OCI-LY1 (cell line): ENCODE measurements around the gene WDR43.

Experiments
- H2AFZ ChIP-seq: fragments of 200-600 bp; sonication (generic), shearing (Covaris generic); 2 replicates; pipeline ENCODE4 v1.6.0; 2014; ENCODE audit warnings: antibody characterized with exemption, mild to moderate bottlenecking, low read length
- H3F3A ChIP-seq: fragments of 200-600 bp; sonication (generic), shearing (Covaris generic); 2 replicates; pipeline ENCODE4 v1.6.0; 2014; ENCODE audit warnings: mild to moderate bottlenecking, antibody characterized with exemption, low read length, moderate library complexity; ENCODE audit not compliant: insufficient read depth
- H3K27ac ChIP-seq: fragments of 200-600 bp; sonication (generic); 2 replicates; pipeline ENCODE4 v1.5.1; 2014; ENCODE audit warnings: low read length, mixed run types, mild to moderate bottlenecking, low read depth; ENCODE audit not compliant: poor library complexity, severe bottlenecking
- H3K27me3 ChIP-seq: fragments of 200-600 bp; sonication (generic); 2 replicates; pipeline ENCODE4 v1.6.0; 2014; ENCODE audit warnings: antibody characterized with exemption, mild to moderate bottlenecking, low read length, moderate library complexity; ENCODE audit not compliant: insufficient read depth
- H3K36me3 ChIP-seq: fragments of 200-600 bp; sonication (generic); 2 replicates; pipeline ENCODE4 v1.6.1; 2014; ENCODE audit warnings: mild to moderate bottlenecking, antibody characterized with exemption, low read length, moderate library complexity, mixed read lengths; ENCODE audit not compliant: insufficient read depth
- H3K4me1 ChIP-seq: fragments of 200-600 bp; sonication (generic); 2 replicates; pipeline ENCODE4 v1.5.1; 2014; ENCODE audit warnings: mild to moderate bottlenecking, low read length, moderate library complexity; ENCODE audit not compliant: insufficient read depth, severe bottlenecking
- H3K4me2 ChIP-seq: fragments of 200-600 bp; sonication (generic), shearing (Covaris generic); 2 replicates; pipeline ENCODE4 v1.6.1; 2014; ENCODE audit warnings: low read length
- H3K4me3 ChIP-seq: fragments of 200-600 bp; sonication (generic); 2 replicates; pipeline ENCODE4 v1.5.1; 2014; ENCODE audit warnings: low read length, low read depth, mild to moderate bottlenecking, mixed read lengths; ENCODE audit not compliant: poor library complexity, severe bottlenecking
- H3K79me2 ChIP-seq: fragments of 200-600 bp; shearing (Covaris generic); 2 replicates; pipeline ENCODE4 v1.6.1; 2016; ENCODE audit warnings: mixed run types, low read length, mixed read lengths; ENCODE audit not compliant: insufficient read depth
- H3K9ac ChIP-seq: fragments of 200-600 bp; sonication (generic), shearing (Covaris generic); 2 replicates; pipeline ENCODE4 v1.6.1; 2014; ENCODE audit warnings: mild to moderate bottlenecking, low read length, mixed read lengths
- H3K9me2 ChIP-seq: fragments of 200-600 bp; sonication (generic), shearing (Covaris generic); 2 replicates; pipeline ENCODE4 v1.6.1; 2014; ENCODE audit warnings: low read depth, mild to moderate bottlenecking, low read length, mixed read lengths
- H3K9me3 ChIP-seq: fragments of 200-600 bp; shearing (Covaris generic); 2 replicates; pipeline ENCODE4 v1.6.1; 2014; ENCODE audit warnings: low read length, mixed read lengths
- H4K20me1 ChIP-seq: fragments of 200-600 bp; sonication (generic), shearing (Covaris generic); 2 replicates; pipeline ENCODE4 v1.6.0; 2016; ENCODE audit warnings: mild to moderate bottlenecking, low read length; ENCODE audit not compliant: insufficient read depth
- EZH2 ChIP-seq: fragments of 200-600 bp; sonication (generic), shearing (Covaris generic); IDR thresholded peaks from 2 replicates; pipeline ENCODE4 v1.8.0; 2017; ENCODE audit warnings: borderline replicate concordance, mixed run types, mild to moderate bottlenecking, antibody characterized with exemption, low read length, moderate library complexity, mixed read lengths
- TF ChIP-seq, protein P1 (sequence below): fragments of 200-600 bp; sonication (generic), shearing (Covaris generic); IDR thresholded peaks from 2 replicates; pipeline ENCODE4 v1.5.1; 2017; ENCODE audit warnings: mild to moderate bottlenecking, antibody characterized with exemption, low read length, moderate library complexity, mixed read lengths

WDR43 gene

DNA sequence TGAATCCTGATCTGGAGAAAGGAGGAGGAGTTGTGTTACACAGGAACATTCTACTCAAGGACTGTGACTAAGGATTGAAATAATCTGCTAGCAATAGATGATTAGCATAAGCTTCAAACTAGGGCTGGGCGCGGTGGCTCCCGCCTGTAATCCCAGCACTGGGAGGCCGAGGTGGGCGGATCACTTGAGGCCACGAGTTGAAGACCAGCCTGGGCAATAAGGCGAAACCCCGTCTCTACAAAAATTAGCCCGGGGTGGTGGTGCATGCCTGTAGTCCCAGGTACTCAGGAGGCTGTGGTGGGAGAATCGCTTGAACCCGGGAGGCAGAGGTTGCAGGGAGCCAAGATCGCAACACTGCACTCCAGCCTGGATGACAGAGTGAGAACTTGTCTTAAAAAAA lies 25.9 kb upstream of the WDR43 start:
- Histone ChIP-seq H3K9ac (peak overlapping the region; percentile 89), H3K9me3 (no peaks in the 10 kb centered on the region), H2AFZ (no peak overlapping the region), H3K4me1 (peaks cover 34% of the 10 kb centered on the region), H3K4me2 (peak overlapping the region; percentile 85), H3K36me3 (peaks cover 14% of the 10 kb centered on the region; the same call in 1 of the 2 replicates), H3K79me2 (peaks cover 30% of the 10 kb centered on the region), H3K9me2 (no peaks in the 10 kb centered on the region), H3K4me3 (peak overlapping the region; percentile 93), H3K27me3 (no peaks in the 10 kb centered on the region), H3K27ac (no peak overlapping the region), H4K20me1 (no peaks in the 10 kb centered on the region), H3F3A (no peaks in the 10 kb centered on the region)
- TF ChIP-seq, protein P1, sequence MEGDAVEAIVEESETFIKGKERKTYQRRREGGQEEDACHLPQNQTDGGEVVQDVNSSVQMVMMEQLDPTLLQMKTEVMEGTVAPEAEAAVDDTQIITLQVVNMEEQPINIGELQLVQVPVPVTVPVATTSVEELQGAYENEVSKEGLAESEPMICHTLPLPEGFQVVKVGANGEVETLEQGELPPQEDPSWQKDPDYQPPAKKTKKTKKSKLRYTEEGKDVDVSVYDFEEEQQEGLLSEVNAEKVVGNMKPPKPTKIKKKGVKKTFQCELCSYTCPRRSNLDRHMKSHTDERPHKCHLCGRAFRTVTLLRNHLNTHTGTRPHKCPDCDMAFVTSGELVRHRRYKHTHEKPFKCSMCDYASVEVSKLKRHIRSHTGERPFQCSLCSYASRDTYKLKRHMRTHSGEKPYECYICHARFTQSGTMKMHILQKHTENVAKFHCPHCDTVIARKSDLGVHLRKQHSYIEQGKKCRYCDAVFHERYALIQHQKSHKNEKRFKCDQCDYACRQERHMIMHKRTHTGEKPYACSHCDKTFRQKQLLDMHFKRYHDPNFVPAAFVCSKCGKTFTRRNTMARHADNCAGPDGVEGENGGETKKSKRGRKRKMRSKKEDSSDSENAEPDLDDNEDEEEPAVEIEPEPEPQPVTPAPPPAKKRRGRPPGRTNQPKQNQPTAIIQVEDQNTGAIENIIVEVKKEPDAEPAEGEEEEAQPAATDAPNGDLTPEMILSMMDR = no peak
- no peak for TF ChIP-seq EZH2

DNA sequence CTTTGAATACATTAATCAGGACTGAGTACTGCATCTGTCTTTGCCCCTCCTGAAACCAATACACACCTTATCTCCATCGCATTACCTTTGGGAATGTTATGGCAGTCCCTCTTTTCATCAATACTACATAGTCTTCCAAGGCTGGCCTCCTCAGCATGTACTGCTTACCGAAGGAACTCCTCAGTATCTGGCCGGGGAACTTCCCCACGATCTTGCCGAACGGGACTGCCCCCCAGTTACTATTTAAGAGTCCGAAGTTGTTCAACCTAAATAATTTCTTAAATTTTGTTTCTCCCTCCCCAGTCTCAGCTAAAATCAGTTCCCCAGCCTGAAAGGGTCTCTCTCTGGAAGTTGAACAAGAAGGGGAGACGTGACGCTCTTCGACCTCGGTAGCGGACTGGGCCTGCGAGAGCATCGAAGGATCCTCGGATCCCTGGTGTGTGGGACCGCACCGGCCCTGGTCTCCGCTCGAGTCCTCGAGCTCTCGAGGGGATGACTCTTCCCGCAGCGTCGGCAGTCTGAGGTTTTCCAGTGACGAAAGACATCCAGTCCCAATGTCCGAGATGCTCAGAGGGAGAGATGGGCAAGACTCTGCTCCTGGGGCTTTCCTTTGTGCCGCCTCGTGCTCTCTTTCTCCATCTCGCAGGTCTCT lies 24.8 kb upstream of the WDR43 start:
- H3K27ac ChIP-seq = no peak overlapping the region
- no peak overlapping the region for H2AFZ ChIP-seq
- H3K79me2 ChIP-seq = peaks cover 30% of the 10 kb centered on the region

DNA sequence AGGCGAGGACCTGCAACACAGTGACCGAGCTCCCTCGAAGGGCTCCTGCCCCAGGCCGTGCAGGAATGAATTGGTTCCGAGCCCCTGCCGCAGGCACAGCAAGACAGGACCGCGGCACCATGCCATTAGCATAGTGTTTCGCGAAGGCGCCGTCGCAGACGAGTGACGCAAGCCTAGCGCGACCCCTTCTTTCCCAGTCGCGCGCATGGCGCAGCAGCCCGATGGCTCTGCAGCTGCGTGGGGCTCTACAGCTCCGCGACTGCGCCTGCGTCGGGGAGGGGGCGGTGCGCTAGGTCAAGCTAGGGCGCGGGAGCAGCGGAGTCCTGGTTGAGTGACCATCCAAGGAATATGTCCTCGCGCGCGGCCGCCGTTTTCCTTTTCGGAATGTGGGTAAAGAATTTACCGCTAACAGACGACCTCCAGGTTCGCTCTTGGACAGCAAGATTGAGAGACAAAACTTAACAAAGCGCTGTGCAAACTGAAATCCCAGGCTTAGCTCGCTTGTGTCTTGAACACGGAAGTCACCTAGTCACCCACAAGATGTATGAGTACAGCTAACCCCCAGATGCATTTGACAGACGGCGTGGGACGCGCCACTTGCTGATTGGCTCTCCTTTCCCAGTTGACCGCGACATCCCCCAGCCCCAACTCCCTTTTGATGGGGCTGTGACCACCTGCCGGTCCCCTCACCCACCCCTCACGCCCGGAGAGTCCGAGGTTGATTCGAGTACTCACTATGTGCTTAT lies 24.1 kb upstream of the WDR43 start, which contains the start of gene TRMT61B:
Gene TRMT61B (minus strand): TSS at position 164 of the 746 bp plus-strand sequence. CDS start 32 bp downstream, at position 132.
- Histone ChIP-seq H3K4me2 (peak within 1 kb of the TSS; percentile 85), H2AFZ (no peak within 1 kb of the TSS), H3K27ac (peak within 1 kb of the TSS; percentile 59), H3K9me2 (no peaks in the 10 kb centered on the region), H3K4me1 (peaks cover 34% of the 10 kb centered on the region), H3K9ac (peak within 1 kb of the TSS; percentile 89), H3K27me3 (0 out of 2 replicates have a peak, but pooled peaks cover 3% of the 10 kb centered on the region), H3K4me3 (peak within 1 kb of the TSS; percentile 93), H3K79me2 (peaks cover 30% of the 10 kb centered on the region), H4K20me1 (no peaks in the 10 kb centered on the region), H3K36me3 (no peaks in the 10 kb centered on the region), H3F3A (no peaks in the 10 kb centered on the region), H3K9me3 (no peaks in the 10 kb centered on the region)
- no peak for TF ChIP-seq EZH2
- TF ChIP-seq, protein P1 = no peak

More for the DNA sequence above, 24.8 kb upstream of the WDR43 start:
- TF ChIP-seq, protein P1 = no peak
- TF ChIP-seq EZH2 = no peak
- peak overlapping the region; percentile 89 for H3K9ac ChIP-seq
- H3K9me3 ChIP-seq = no peaks in the 10 kb centered on the region
- peak overlapping the region; percentile 93 for H3K4me3 ChIP-seq
- peaks cover 4% of the 10 kb centered on the region; the same call in 1 of the 2 replicates for H3K36me3 ChIP-seq
- H3K9me2 ChIP-seq = no peaks in the 10 kb centered on the region
- H3F3A ChIP-seq = no peaks in the 10 kb centered on the region
- peaks cover 34% of the 10 kb centered on the region for H3K4me1 ChIP-seq
- H3K27me3 ChIP-seq = no peaks in the 10 kb centered on the region
- no peaks in the 10 kb centered on the region for H4K20me1 ChIP-seq
- H3K4me2 ChIP-seq = peak overlapping the region; percentile 85
